Endothelial cell of umbilical vein (primary cell): ENCODE results near the gene FBXO5.

Source experiments
- JUN ChIP-seq: IDR thresholded peaks from 2 replicates; pipeline ENCODE4 v1.6.1; 2011; ENCODE audit warnings: borderline replicate concordance, low read depth; ENCODE audit not compliant: insufficient read length, insufficient read depth
- POLR2A ChIP-seq: IDR thresholded peaks from 2 replicates; pipeline ENCODE4 v1.6.1; 2012; ENCODE audit warnings: low read depth, mild to moderate bottlenecking, control low read depth, low read length
- TF ChIP-seq, protein P1 (sequence below), 2 donors: IDR thresholded peaks; 1 replicate in 1 of 2; 2 replicates in 1 of 2; pipeline ENCODE4 v1.5.1; 2011; ENCODE audit warnings: low read length in 2 of 2, mild to moderate bottlenecking in 2 of 2, moderate library complexity in 2 of 2, control low read depth in 1 of 2, inconsistent platforms in 1 of 2, low read depth in 1 of 2; ENCODE audit not compliant: insufficient read depth in 1 of 2; ENCODE audit errors: extremely low read depth in 1 of 2

DNA sequence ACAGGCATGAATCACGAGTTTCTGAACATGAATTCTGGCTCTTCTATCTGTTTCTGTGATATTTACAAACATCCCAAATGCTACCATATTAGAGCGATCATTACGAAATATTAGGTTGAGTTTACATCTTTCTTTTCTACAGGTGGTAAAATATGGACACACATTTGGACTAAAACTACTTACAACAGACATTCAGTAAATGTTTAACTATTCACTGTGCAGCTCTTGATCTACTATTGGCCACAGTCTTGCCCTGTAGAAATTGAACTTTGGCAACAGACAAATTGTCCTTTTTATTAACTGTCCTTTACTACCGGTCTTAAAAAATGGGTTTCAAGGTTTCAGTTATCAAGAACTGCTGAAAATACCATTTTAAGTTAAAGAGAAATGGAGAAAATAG, 46.1 kb upstream of the FBXO5 start:
- TF ChIP-seq POLR2A (no peak), JUN (no peak)
- TF ChIP-seq, protein P1, sequence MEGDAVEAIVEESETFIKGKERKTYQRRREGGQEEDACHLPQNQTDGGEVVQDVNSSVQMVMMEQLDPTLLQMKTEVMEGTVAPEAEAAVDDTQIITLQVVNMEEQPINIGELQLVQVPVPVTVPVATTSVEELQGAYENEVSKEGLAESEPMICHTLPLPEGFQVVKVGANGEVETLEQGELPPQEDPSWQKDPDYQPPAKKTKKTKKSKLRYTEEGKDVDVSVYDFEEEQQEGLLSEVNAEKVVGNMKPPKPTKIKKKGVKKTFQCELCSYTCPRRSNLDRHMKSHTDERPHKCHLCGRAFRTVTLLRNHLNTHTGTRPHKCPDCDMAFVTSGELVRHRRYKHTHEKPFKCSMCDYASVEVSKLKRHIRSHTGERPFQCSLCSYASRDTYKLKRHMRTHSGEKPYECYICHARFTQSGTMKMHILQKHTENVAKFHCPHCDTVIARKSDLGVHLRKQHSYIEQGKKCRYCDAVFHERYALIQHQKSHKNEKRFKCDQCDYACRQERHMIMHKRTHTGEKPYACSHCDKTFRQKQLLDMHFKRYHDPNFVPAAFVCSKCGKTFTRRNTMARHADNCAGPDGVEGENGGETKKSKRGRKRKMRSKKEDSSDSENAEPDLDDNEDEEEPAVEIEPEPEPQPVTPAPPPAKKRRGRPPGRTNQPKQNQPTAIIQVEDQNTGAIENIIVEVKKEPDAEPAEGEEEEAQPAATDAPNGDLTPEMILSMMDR (IDR thresholded peaks at IDR 0.05; ENCODE audit: extremely low read depth in 1 of 2, insufficient read depth in 1 of 2, low read depth in 1 of 2, low read length in 2 of 2): no peak
